Breast epithelium (tissue), 4 donors: ENCODE results near the gene DGKB. TPM values are rescaled to one million over a fixed set of nuclear protein-coding genes. Genes with fewer than 3 reads are reported as not detected.

Experiments
- DNase-seq, 2 donors: peaks; one replicate each; pipeline ENCODE4 v3.0.0-alpha.2; 2019; ENCODE audit warnings: low spot score in 2 of 2
- H3K27ac ChIP-seq, 2 donors: fragments of 200-600 bp; sonication (generic) in 1 of 2; one replicate each; pipeline ENCODE4 v1.5.1; 2016 to 2019; ENCODE audit warnings: mild to moderate bottlenecking in 1 of 2
- H3K27me3 ChIP-seq, 2 donors: fragments of 200-600 bp; sonication (generic) in 1 of 2; one replicate each; pipeline versions ENCODE4 v1.5.1 to v1.6.0; 2017 to 2019; ENCODE audit warnings: control low read depth in 1 of 2, mild to moderate bottlenecking in 1 of 2
- H3K36me3 ChIP-seq: fragments of 200-600 bp; one replicate; pipeline ENCODE4 v1.5.1; 2019
- H3K4me1 ChIP-seq, 2 donors: fragments of 200-600 bp; sonication (generic); one replicate each; pipeline ENCODE4 v1.5.1; 2016 to 2019; ENCODE audit warnings: control low read depth in 1 of 2
- H3K4me3 ChIP-seq, 3 donors: fragments of 200-600 bp; sonication (generic); 1 replicate in 2 of 3; 2 replicates in 1 of 3; pipeline ENCODE4 v1.5.1; 2016 to 2019; ENCODE audit warnings: mild to moderate bottlenecking in 3 of 3, moderate library complexity in 2 of 3
- H3K9me3 ChIP-seq, 2 donors: fragments of 200-600 bp; sonication (generic) in 1 of 2; one replicate each; pipeline ENCODE4 v1.5.1; 2016 to 2019; ENCODE audit warnings: control low read depth in 1 of 2
- POLR2A ChIP-seq: fragments of 450-650 bp; IDR thresholded peaks from one replicate; pipeline ENCODE4 v1.6.1; 2016; ENCODE audit warnings: antibody characterized with exemption, mild to moderate bottlenecking, moderate library complexity
- POLR2AphosphoS5 ChIP-seq, 3 donors: sonication (generic); formaldehyde crosslinking; IDR thresholded peaks; one replicate each; pipeline ENCODE4 v1.6.1; 2017; ENCODE audit warnings: antibody characterized with exemption in 3 of 3
- intact Hi-C: fragments of 100-400 bp; cut with DNase I; formaldehyde crosslinking; loops from one replicate; pipeline ENCODE4 v1.15.1; 2023; ENCODE audit warnings: low total_unique reads
- total RNA-seq, 3 donors: library from RNA; depleted of rRNA; stranded (reverse); fragments of >200 nt; gene quantifications; one replicate each; pipeline ENCODE4 v1.1.0, GENCODE V29; 2016
- TF ChIP-seq, protein P1 (sequence below), 3 donors: fragments of 450-650 bp; IDR thresholded peaks; one replicate each; pipeline ENCODE4 v1.5.1; 2016 to 2017; ENCODE audit warnings: antibody characterized with exemption in 3 of 3, mild to moderate bottlenecking in 3 of 3, moderate library complexity in 3 of 3

Gene DGKB
- total RNA-seq, 3 donors from 2014 or later, result 0.16 to 0.44 (median 0.33) TPM

DNA sequence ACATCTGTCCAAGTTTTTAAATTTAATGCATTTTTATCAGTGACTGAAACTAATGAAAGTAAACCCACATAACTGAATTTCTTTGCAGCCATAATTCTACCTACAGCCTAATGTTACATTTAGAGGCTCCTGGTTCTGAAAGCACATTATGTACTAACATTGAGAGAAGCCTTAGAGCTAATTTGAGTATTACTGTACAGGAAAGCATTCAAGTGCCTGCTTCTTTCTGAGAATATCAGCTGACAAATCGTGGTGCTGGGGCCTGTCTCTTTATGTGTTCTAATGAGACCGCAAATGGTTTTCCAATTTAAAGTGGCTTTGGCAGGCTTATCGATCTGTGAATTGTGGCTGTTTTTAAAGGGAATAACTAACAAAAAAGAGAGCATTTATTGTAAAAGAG is 32.3 kb upstream of the DGKB start:
- H3K9me3 ChIP-seq, result no peaks in the 10 kb centered on the region
- no peak for DNase-seq

DNA sequence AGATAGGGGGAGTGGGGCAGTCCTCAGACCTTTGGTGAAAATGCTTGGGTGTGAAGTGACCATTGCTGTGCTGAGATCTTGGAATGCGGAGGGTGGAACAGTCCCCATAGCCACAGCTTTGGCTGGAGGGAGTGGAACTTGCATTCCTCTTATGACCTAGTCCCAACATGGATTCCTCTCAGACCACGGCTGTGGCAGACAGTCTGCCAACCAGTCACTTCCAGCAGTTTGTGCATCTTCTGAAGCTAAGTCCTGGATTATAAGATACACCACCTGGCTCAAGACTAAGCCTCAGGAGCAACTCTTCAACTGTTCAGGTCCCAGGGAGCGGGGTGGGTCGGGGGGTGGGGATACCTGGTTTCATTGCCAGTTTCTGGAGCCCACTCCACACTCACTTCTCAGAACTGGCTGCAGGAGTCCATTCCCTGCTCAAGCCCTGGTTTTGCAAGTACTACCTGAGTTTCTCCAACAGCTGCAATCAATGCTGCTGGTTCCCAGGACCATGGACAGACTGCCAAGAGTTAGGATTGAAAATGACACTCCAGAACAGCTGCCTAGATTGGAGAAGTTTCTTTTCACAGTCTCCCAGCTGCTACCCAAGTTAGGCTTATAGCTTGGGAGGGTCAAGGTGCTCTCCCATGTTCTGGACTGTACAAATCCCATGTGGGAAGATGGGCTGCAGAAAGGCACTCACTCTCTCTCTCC is 29.1 kb upstream of the DGKB start:
- H3K27me3 ChIP-seq, result no peaks in the 10 kb centered on the region
- no peaks in the 10 kb centered on the region for H3K9me3 ChIP-seq
- TF ChIP-seq POLR2AphosphoS5 (IDR thresholded peaks at IDR 0.05), result no peak
- no peak overlapping the region for H3K27ac ChIP-seq
- no peak for DNase-seq
- H3K4me1 ChIP-seq, result no peaks in the 10 kb centered on the region
- no peaks in the 10 kb centered on the region for H3K36me3 ChIP-seq
- no peak overlapping the region for H3K4me3 ChIP-seq
- intact Hi-C loops, result no loop called here

More for the DNA sequence above, 32.3 kb upstream of the DGKB start:
- H3K4me1 ChIP-seq, result no peaks in the 10 kb centered on the region
- TF ChIP-seq, protein P1, sequence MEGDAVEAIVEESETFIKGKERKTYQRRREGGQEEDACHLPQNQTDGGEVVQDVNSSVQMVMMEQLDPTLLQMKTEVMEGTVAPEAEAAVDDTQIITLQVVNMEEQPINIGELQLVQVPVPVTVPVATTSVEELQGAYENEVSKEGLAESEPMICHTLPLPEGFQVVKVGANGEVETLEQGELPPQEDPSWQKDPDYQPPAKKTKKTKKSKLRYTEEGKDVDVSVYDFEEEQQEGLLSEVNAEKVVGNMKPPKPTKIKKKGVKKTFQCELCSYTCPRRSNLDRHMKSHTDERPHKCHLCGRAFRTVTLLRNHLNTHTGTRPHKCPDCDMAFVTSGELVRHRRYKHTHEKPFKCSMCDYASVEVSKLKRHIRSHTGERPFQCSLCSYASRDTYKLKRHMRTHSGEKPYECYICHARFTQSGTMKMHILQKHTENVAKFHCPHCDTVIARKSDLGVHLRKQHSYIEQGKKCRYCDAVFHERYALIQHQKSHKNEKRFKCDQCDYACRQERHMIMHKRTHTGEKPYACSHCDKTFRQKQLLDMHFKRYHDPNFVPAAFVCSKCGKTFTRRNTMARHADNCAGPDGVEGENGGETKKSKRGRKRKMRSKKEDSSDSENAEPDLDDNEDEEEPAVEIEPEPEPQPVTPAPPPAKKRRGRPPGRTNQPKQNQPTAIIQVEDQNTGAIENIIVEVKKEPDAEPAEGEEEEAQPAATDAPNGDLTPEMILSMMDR (IDR thresholded peaks at IDR 0.05), result no peak
- TF ChIP-seq POLR2AphosphoS5 (IDR thresholded peaks at IDR 0.05) (no peak), POLR2A (no peak)
- H3K4me3 ChIP-seq, result no peak overlapping the region
- H3K27me3 ChIP-seq, result no peaks in the 10 kb centered on the region
- intact Hi-C loops, result no loop called here
- H3K27ac ChIP-seq, result no peak overlapping the region
- H3K36me3 ChIP-seq, result no peaks in the 10 kb centered on the region

DNA sequence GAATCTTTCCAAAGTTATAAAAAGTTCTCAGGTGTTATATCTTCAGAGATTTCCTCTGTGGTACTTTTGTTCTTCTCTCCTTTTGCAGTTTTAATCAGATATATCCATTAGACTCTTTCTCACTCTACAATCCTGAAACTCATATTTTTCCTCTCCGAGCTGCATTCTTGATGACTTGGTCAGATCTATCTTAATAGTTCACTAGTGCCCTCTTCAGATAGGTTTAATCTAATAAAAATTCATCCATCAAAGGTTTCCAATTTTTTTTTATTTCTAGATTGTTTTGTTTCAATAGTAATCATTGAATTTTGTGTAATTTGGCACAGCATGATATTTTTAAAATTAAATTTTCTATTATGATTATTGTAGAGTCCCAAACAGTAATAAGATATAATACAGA is 21.8 kb upstream of the DGKB start:
- Histone ChIP-seq H3K4me3 (no peak overlapping the region), H3K9me3 (no peaks in the 10 kb centered on the region), H3K27me3 (no peaks in the 10 kb centered on the region), H3K4me1 (no peaks in the 10 kb centered on the region), H3K36me3 (peaks cover 3% of the 10 kb centered on the region), H3K27ac (no peak overlapping the region)
- DNase-seq, result no peak
- TF ChIP-seq POLR2AphosphoS5 (IDR thresholded peaks at IDR 0.05), result no peak
- intact Hi-C loops, result no loop called here

DNA sequence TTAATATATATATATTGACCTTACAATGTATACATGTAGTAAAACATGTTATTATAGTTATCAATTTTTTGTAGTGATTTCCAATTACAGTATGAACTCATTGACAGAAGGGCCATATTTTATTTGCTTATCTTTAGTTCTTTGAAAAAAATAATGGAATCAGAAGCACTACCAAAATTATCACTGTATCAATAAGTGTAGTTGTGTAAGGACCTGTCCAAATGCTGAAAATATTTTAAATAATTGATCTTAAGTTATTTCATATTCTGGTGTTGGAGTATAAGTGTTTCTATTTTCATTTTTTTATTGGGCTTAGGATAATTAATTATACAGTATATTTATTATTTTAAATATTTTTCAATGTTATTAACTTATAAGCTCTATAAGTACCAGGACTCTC is 8.5 kb upstream of the DGKB start:
- Histone ChIP-seq H3K4me1 (no peaks in the 10 kb centered on the region), H3K9me3 (no peaks in the 10 kb centered on the region), H3K27me3 (no peaks in the 10 kb centered on the region), H3K4me3 (no peak overlapping the region), H3K27ac (no peak overlapping the region), H3K36me3 (no peaks in the 10 kb centered on the region)
- intact Hi-C loops, result no loop called here
- TF ChIP-seq POLR2AphosphoS5 (IDR thresholded peaks at IDR 0.05) (no peak), POLR2A (no peak)
- TF ChIP-seq, protein P1 (IDR thresholded peaks at IDR 0.05), result no peak
- no peak for DNase-seq

DNA sequence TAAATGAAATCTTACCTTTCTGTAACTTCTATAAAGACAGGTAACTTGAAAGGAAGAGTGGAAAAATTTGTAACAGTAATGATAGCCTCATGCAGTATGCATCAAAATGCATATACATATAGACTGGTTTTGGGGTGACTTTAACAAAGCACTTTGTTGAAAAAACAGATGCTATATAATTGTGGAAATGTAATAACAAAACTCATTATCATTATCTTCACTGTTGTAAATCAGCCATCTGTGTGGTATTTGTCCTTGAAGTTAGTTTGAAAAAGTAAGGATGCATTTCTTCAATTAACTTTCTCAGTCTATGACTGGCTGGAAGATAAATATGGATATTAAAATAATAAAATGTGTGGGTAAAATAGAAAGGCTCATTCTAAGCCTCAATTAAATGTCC is 6.1 kb upstream of the DGKB start:
- intact Hi-C loops, result no loop called here
- H3K4me1 ChIP-seq, result no peaks in the 10 kb centered on the region
- TF ChIP-seq, protein P1 (IDR thresholded peaks at IDR 0.05), result no peak
- TF ChIP-seq POLR2AphosphoS5 (IDR thresholded peaks at IDR 0.05) (no peak), POLR2A (no peak)
- DNase-seq, result no peak
- H3K4me3 ChIP-seq, result no peak overlapping the region
- H3K9me3 ChIP-seq, result no peaks in the 10 kb centered on the region
- no peak overlapping the region for H3K27ac ChIP-seq
- no peaks in the 10 kb centered on the region for H3K36me3 ChIP-seq
- no peaks in the 10 kb centered on the region for H3K27me3 ChIP-seq

DNA sequence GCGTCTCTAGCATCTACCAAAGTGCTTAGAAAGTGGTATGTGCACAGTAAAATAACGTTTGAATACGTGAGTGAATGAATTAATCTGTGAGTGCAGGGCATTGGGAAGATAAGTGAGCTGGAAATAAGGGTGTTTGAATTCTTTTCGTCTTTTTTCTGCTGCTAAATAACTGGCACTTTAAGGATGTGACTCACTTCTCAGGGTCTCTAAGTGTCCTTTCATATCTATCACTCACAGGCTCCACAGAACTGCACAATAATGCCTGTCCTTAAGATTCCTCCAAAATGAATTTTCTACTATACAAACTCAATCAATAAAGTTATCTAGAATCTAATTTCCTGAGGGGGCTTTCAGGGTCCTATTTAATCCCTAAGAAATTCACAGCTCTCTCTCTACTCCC is 3.2 kb upstream of the DGKB start:
- peaks cover 0 to 7% of the 10 kb centered on the region in 2 donors for H3K27me3 ChIP-seq
- intact Hi-C loops, result no loop called here
- H3K27ac ChIP-seq, result no peak overlapping the region
- H3K4me1 ChIP-seq, result no peaks in the 10 kb centered on the region
- no peaks in the 10 kb centered on the region for H3K9me3 ChIP-seq
- no peaks in the 10 kb centered on the region for H3K36me3 ChIP-seq
- no peak overlapping the region for H3K4me3 ChIP-seq
- no peak for DNase-seq
- TF ChIP-seq, protein P1 (IDR thresholded peaks at IDR 0.05), result no peak
- TF ChIP-seq POLR2A (no peak), POLR2AphosphoS5 (IDR thresholded peaks at IDR 0.05) (no peak)
